H9 (cell line): ENCODE measurements around the gene TCERG1L. TPM values are rescaled to one million over a fixed set of nuclear protein-coding genes. Genes with fewer than 3 reads are reported as not detected.

Experiments
- DNase-seq: peaks from one replicate; pipeline ENCODE4 v3.0.0-alpha.2; 2017
- H2AFZ ChIP-seq: one replicate; pipeline ENCODE4 v1.6.1; 2013; ENCODE audit warnings: mild to moderate bottlenecking, low read length, control low read depth, moderate library complexity
- H2AK5ac ChIP-seq: 2 replicates; pipeline ENCODE4 v1.6.1; 2013; ENCODE audit warnings: low read length, control low read depth, mixed read lengths; ENCODE audit not compliant: insufficient read length
- H2BK120ac ChIP-seq: one replicate; pipeline ENCODE4 v1.6.1; 2013; ENCODE audit warnings: low read depth, mild to moderate bottlenecking, low read length, control low read depth, inconsistent platforms; ENCODE audit not compliant: poor library complexity, severe bottlenecking
- H2BK12ac ChIP-seq: 2 replicates; pipeline ENCODE4 v1.6.1; 2013; ENCODE audit warnings: low read length, control low read depth, mixed read lengths, low read depth; ENCODE audit not compliant: insufficient read length
- H2BK15ac ChIP-seq: 2 replicates; pipeline ENCODE4 v1.6.1; 2013; ENCODE audit warnings: low read depth, low read length, control low read depth
- H2BK20ac ChIP-seq: one replicate; pipeline ENCODE4 v1.6.1; 2013; ENCODE audit warnings: low read depth, mild to moderate bottlenecking, low read length, control low read depth, inconsistent platforms; ENCODE audit not compliant: poor library complexity, severe bottlenecking
- H2BK5ac ChIP-seq: 2 replicates; pipeline ENCODE4 v1.6.1; 2013; ENCODE audit warnings: low read length, control low read depth, mixed read lengths; ENCODE audit not compliant: insufficient read length
- H3K14ac ChIP-seq: 2 replicates; pipeline ENCODE4 v1.6.1; 2013; ENCODE audit warnings: low read length, control low read depth; ENCODE audit not compliant: insufficient read depth
- H3K18ac ChIP-seq: 2 replicates; pipeline ENCODE4 v1.6.1; 2013; ENCODE audit warnings: low read depth, mild to moderate bottlenecking, mixed read lengths, low read length, control low read depth; ENCODE audit not compliant: insufficient read length
- H3K23ac ChIP-seq: 2 replicates; pipeline ENCODE4 v1.6.1; 2013; ENCODE audit warnings: low read length, control low read depth, mixed read lengths, low read depth; ENCODE audit not compliant: insufficient read length
- H3K23me2 ChIP-seq: 2 replicates; pipeline ENCODE4 v1.6.1; 2013; ENCODE audit warnings: low read depth, mild to moderate bottlenecking, mixed read lengths, low read length, control low read depth; ENCODE audit not compliant: insufficient read length, poor library complexity, severe bottlenecking
- H3K27ac ChIP-seq: 2 replicates; pipeline ENCODE4 v1.5.1; 2013; ENCODE audit warnings: low read length, control low read depth, mixed read lengths, low read depth; ENCODE audit not compliant: insufficient read length
- H3K27me3 ChIP-seq: 2 replicates; pipeline ENCODE4 v1.6.1; 2013; ENCODE audit warnings: low read length, control low read depth, inconsistent platforms; ENCODE audit not compliant: insufficient read depth
- H3K4ac ChIP-seq: 2 replicates; pipeline ENCODE4 v1.6.1; 2013; ENCODE audit warnings: low read depth, mild to moderate bottlenecking, control low read depth, inconsistent platforms, low read length, moderate library complexity
- H3K4me1 ChIP-seq: 2 replicates; pipeline ENCODE4 v1.6.1; 2013; ENCODE audit warnings: low read length, control low read depth, inconsistent platforms; ENCODE audit not compliant: insufficient read depth
- H3K4me2 ChIP-seq: 2 replicates; pipeline ENCODE4 v1.6.1; 2013; ENCODE audit warnings: low read length, control low read depth, mixed read lengths; ENCODE audit not compliant: insufficient read length, insufficient read depth
- H3K56ac ChIP-seq: 2 replicates; pipeline ENCODE4 v1.6.1; 2013; ENCODE audit warnings: low read depth, mild to moderate bottlenecking, mixed read lengths, low read length, control low read depth; ENCODE audit not compliant: insufficient read length
- H3K79me1 ChIP-seq: 2 replicates; pipeline ENCODE4 v1.6.1; 2013; ENCODE audit warnings: low read depth, mild to moderate bottlenecking, moderate library complexity, low read length, control low read depth, inconsistent platforms; ENCODE audit not compliant: insufficient read depth, poor library complexity, severe bottlenecking
- H3K79me2 ChIP-seq: 2 replicates; pipeline ENCODE4 v1.6.1; 2013; ENCODE audit warnings: low read length, control low read depth, inconsistent platforms; ENCODE audit not compliant: insufficient read depth
- H3K9ac ChIP-seq: 2 replicates; pipeline ENCODE4 v1.6.1; 2013; ENCODE audit warnings: low read length, control low read depth, mixed read lengths; ENCODE audit not compliant: insufficient read length; ENCODE audit errors: extremely low read depth
- H3K9me3 ChIP-seq: one replicate; pipeline ENCODE4 v1.6.1; 2013; ENCODE audit warnings: low read depth, low read length, inconsistent platforms; ENCODE audit not compliant: control insufficient read depth
- H3T11ph ChIP-seq: one replicate; pipeline ENCODE4 v1.6.1; 2013; ENCODE audit warnings: mild to moderate bottlenecking, low read length, control low read depth, inconsistent platforms
- H4K20me1 ChIP-seq: one replicate; pipeline ENCODE4 v1.6.1; 2013; ENCODE audit not compliant: control insufficient read depth, insufficient read length, insufficient read depth
- H4K5ac ChIP-seq: 2 replicates; pipeline ENCODE4 v1.6.1; 2013; ENCODE audit warnings: low read depth, mild to moderate bottlenecking, mixed read lengths, low read length, control low read depth; ENCODE audit not compliant: insufficient read length
- H4K8ac ChIP-seq: replicated peaks from 2 replicates; pipeline ENCODE4 v1.6.1; 2013; ENCODE audit warnings: low read length, control low read depth, mixed read lengths, low read depth; ENCODE audit not compliant: insufficient read length
- H4K91ac ChIP-seq: 2 replicates; pipeline ENCODE4 v1.6.1; 2013; ENCODE audit warnings: low read depth, mild to moderate bottlenecking, moderate library complexity, mixed read lengths, low read length, control low read depth; ENCODE audit not compliant: insufficient read length
- H3K27ac Mint-ChIP-seq, 3 experiments: 2 replicates in 2 of 3; 3 replicates in 1 of 3; pipeline ENCODE4 v1.8.0; 2020 to 2021; ENCODE audit warnings: mixed read lengths in 3 of 3, mild to moderate bottlenecking in 1 of 3, moderate library complexity in 1 of 3
- H3K27me3 Mint-ChIP-seq: 2 replicates; pipeline ENCODE4 v1.8.0; 2021; ENCODE audit warnings: low read depth, mild to moderate bottlenecking, moderate library complexity, mixed read lengths
- H3K36me3 Mint-ChIP-seq, 3 experiments: 2 replicates in 2 of 3; 3 replicates in 1 of 3; pipeline ENCODE4 v1.8.0; 2020 to 2021; ENCODE audit warnings: low read depth in 3 of 3, mixed read lengths in 3 of 3; ENCODE audit not compliant: insufficient read depth in 1 of 3
- H3K4me1 Mint-ChIP-seq, 2 experiments: 2 replicates each; pipeline ENCODE4 v1.8.0; 2020; ENCODE audit warnings: mixed read lengths in 2 of 2
- H3K4me3 Mint-ChIP-seq, 2 experiments: 2 replicates in 1 of 2; 3 replicates in 1 of 2; pipeline ENCODE4 v1.8.0; 2020 to 2021; ENCODE audit warnings: mild to moderate bottlenecking in 2 of 2, mixed read lengths in 2 of 2, moderate library complexity in 1 of 2
- H3K9me3 Mint-ChIP-seq, 2 experiments: 2 replicates in 1 of 2; 3 replicates in 1 of 2; pipeline ENCODE4 v1.8.0; 2020; ENCODE audit warnings: mild to moderate bottlenecking in 2 of 2, mixed read lengths in 2 of 2, moderate library complexity in 1 of 2
- WGBS: extraction: QIAGEN DNeasy Blood & Tissue Kit; methylation state at CpG from one replicate; pipeline ENCODE4 v1.1.7; 2013; ENCODE audit warnings: missing lambda C conversion rate, low lambda C conversion rate, mixed read lengths; ENCODE audit not compliant: insufficient read length; ENCODE audit errors: extremely low coverage; 5-methylcytosine and 5-hydroxymethylcytosine counted together
- total RNA-seq: library from RNA; stranded (reverse); gene quantifications from 2 replicates; pipeline ENCODE4 v1.2.1, GENCODE V29; 2021
- TF ChIP-seq, protein P1 (sequence below): fragments of 200-600 bp; sonication (generic); conservative IDR thresholded peaks from 3 replicates; pipeline ENCODE4 v1.8.0; 2021; ENCODE audit warnings: antibody characterized with exemption, mild to moderate bottlenecking

The TCERG1L gene
- total RNA-seq, 1 experiment from 2014 or later, result 3.3 TPM

- H3K9me3 Mint-ChIP-seq, result peaks cover 0 to 4% of the 10 kb centered on the region in 2 experiments; a peak in 1 of 5 replicates
- no peaks in the 10 kb centered on the region; the same call in none of the 2 replicates for H3K27me3 Mint-ChIP-seq
- WGBS, result no CpG with 5 or more reads among the region's 16 CpGs
- no peak overlapping the region for H3K9ac ChIP-seq
- no peak overlapping the region for H2BK15ac ChIP-seq
- no peaks in the 10 kb centered on the region for H3K27me3 ChIP-seq
- no peak overlapping the region for H3K23ac ChIP-seq
- H3K4me2 ChIP-seq, result no peak overlapping the region
- DNase-seq, result no peak
- H3K14ac ChIP-seq, result no peak overlapping the region; the same call in 1 of the 2 replicates
- no peaks in the 10 kb centered on the region for H4K20me1 ChIP-seq
- H3K27ac Mint-ChIP-seq, result no peak overlapping the region; a peak in 1 of 7 replicates
- no peak overlapping the region for H2BK12ac ChIP-seq
- no peak overlapping the region for H3K4ac ChIP-seq
- H2BK120ac ChIP-seq, result no peak overlapping the region
- no peaks in the 10 kb centered on the region for H3K79me1 ChIP-seq
- no peak overlapping the region for H3K18ac ChIP-seq
- H3K36me3 Mint-ChIP-seq, result 0 out of 7 replicates have a peak, but pooled peaks cover 0 to 4% (median 0%) of the 10 kb centered on the region in 3 experiments
- H2AK5ac ChIP-seq, result no peak overlapping the region
- no peak overlapping the region for H3K27ac ChIP-seq
- H3K23me2 ChIP-seq, result no peaks in the 10 kb centered on the region
- no peaks in the 10 kb centered on the region for H3K9me3 ChIP-seq
- no peak overlapping the region for H3T11ph ChIP-seq
- no peak overlapping the region for H2BK5ac ChIP-seq
- H2AFZ ChIP-seq, result no peak overlapping the region
- H3K56ac ChIP-seq, result no peak overlapping the region
- no peak overlapping the region for H4K91ac ChIP-seq
- no peaks in the 10 kb centered on the region; the same call in 1 of the 2 replicates for H3K4me1 ChIP-seq
- no peak overlapping the region for H3K4me3 Mint-ChIP-seq
- H4K8ac ChIP-seq, result no peak overlapping the region
- TF ChIP-seq, protein P1, sequence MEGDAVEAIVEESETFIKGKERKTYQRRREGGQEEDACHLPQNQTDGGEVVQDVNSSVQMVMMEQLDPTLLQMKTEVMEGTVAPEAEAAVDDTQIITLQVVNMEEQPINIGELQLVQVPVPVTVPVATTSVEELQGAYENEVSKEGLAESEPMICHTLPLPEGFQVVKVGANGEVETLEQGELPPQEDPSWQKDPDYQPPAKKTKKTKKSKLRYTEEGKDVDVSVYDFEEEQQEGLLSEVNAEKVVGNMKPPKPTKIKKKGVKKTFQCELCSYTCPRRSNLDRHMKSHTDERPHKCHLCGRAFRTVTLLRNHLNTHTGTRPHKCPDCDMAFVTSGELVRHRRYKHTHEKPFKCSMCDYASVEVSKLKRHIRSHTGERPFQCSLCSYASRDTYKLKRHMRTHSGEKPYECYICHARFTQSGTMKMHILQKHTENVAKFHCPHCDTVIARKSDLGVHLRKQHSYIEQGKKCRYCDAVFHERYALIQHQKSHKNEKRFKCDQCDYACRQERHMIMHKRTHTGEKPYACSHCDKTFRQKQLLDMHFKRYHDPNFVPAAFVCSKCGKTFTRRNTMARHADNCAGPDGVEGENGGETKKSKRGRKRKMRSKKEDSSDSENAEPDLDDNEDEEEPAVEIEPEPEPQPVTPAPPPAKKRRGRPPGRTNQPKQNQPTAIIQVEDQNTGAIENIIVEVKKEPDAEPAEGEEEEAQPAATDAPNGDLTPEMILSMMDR, result no peak
- H2BK20ac ChIP-seq, result no peak overlapping the region
- H4K5ac ChIP-seq, result no peak overlapping the region
- no peaks in the 10 kb centered on the region for H3K79me2 ChIP-seq
- H3K4me1 Mint-ChIP-seq, result peaks cover 7 to 11% of the 10 kb centered on the region in 2 experiments
These were observed 84.3 kb downstream of the TCERG1L start for GRCh38 chr10:131227163-131227740.
